Measurements from ENCODE around the gene PIP4K2C. TPM values are rescaled to one million over a fixed set of nuclear protein-coding genes. Genes with fewer than 3 reads are reported as not detected.
A peak's percentile ranks its signal among the peaks of the same experiment; 100 is the strongest.

The PIP4K2C gene
- total and polyA plus RNA-seq, 2 of the 4 experiments (the other 2 are of a cell fraction): 12.5 to 23.1 TPM

DNA sequence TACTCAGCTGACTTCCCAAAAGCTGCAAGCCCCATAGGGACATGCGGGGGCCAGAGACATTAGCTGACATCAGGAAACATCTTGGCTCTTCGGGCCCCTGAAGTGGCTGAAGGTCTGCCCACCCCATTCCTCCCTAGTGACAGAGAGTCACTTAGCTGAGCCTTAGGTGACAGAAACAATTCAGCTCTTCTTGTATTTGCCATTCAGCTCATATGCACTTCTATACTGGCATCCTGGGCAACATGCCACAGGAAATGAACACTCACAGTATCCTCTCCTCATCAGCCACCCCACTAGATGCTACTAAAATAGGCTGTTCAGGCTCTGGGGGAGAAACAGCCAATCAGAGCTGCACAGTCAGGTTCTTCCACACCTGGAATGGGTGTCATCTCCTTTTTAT lies 47.4 kb upstream of the PIP4K2C start:
- 100% methylated on average over 2 of the region's 2 CpGs; no CpG with 5 or more reads in 1 of the 2 experiments for WGBS, 2 experiments (ENCODE audit: extremely low coverage in 2 of 2, insufficient read length in 1 of 2)
- in situ Hi-C loops (cut with MboI; ENCODE audit: low sequenced_read_pairs) (no loop called here), intact Hi-C loops (cut with micrococcal nuclease) (no loop called here), dilution Hi-C loops (cut with HindIII; ENCODE audit: low sequenced_read_pairs, unreplicated experiment) (no loop called here)
- POLR2A ChIA-PET (ENCODE audit: unreplicated experiment): no interaction called here
- H3K18ac ChIP-seq (ENCODE audit: low read depth, low read length): no peak overlapping the region
- BruUV-seq (replicated peaks): no TSS peak
- no peak overlapping the region for H3K14ac ChIP-seq (replicated peaks; ENCODE audit: low read depth, low read length)
- H3K36me3 ChIP-seq (ENCODE audit: control insufficient read depth, insufficient read depth, low read length): peaks cover 24% of the 10 kb centered on the region
- H4K91ac ChIP-seq (ENCODE audit: insufficient read depth, low read depth, low read length): no peak overlapping the region
- ATAC-seq (ENCODE audit: low read depth) (no peak), DNase-seq (peak; percentile 18)
- H4K20me1 ChIP-seq (ENCODE audit: insufficient read depth, low read length): peaks cover 42% of the 10 kb centered on the region
- H3K4me3 ChIP-seq (ENCODE audit: insufficient read depth, low read depth, low read length): no peak overlapping the region
- no peak overlapping the region for H4K5ac ChIP-seq (ENCODE audit: low read depth, low read length)
- no peaks in the 10 kb centered on the region for H3K9me3 ChIP-seq (ENCODE audit: control insufficient read depth, insufficient read depth, low read length)
- no peak for TF ChIP-seq RAD21 (IDR thresholded peaks at IDR 0.05; ENCODE audit: low read length)
- no peak for TF ChIP-seq CHD1 (IDR thresholded peaks at IDR 0.05; ENCODE audit: low read depth, low read length)
- TF ChIP-seq POLR2A (IDR thresholded peaks at IDR 0.05; ENCODE audit: low read depth, low read length): no peak
- TF ChIP-seq, protein P1, sequence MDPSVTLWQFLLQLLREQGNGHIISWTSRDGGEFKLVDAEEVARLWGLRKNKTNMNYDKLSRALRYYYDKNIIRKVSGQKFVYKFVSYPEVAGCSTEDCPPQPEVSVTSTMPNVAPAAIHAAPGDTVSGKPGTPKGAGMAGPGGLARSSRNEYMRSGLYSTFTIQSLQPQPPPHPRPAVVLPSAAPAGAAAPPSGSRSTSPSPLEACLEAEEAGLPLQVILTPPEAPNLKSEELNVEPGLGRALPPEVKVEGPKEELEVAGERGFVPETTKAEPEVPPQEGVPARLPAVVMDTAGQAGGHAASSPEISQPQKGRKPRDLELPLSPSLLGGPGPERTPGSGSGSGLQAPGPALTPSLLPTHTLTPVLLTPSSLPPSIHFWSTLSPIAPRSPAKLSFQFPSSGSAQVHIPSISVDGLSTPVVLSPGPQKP (IDR thresholded peaks at IDR 0.05; ENCODE audit: borderline replicate concordance, low read depth, low read length): no peak
- no peak for TF ChIP-seq MAZ (IDR thresholded peaks at IDR 0.05; ENCODE audit: borderline replicate concordance, low read depth, low read length)
- TF ChIP-seq MAFK (IDR thresholded peaks at IDR 0.05; ENCODE audit: low read depth, low read length): no peak
- no peak for TF ChIP-seq RCOR1 (IDR thresholded peaks at IDR 0.05; ENCODE audit: insufficient replicate concordance, low read length)
- TF ChIP-seq MXI1 (IDR thresholded peaks at IDR 0.05; ENCODE audit: borderline replicate concordance, low read depth, low read length): no peak
- TF ChIP-seq CEBPB (IDR thresholded peaks at IDR 0.05; ENCODE audit: low read depth, low read length): no peak
- no peak for TF ChIP-seq FOS (IDR thresholded peaks at IDR 0.05; ENCODE audit: low read depth, low read length)
- no peak for TF ChIP-seq NFE2L2 (IDR thresholded peaks at IDR 0.05; ENCODE audit: low read depth, low read length)
- TF ChIP-seq RFX5 (IDR thresholded peaks at IDR 0.05; ENCODE audit: low read depth, low read length): no peak
- TF ChIP-seq SMC3 (IDR thresholded peaks at IDR 0.05; ENCODE audit: low read depth, low read length): no peak
- H2BK120ac ChIP-seq (ENCODE audit: low read depth, low read length): no peak overlapping the region
- H2BK20ac ChIP-seq (ENCODE audit: low read depth, low read length): no peak overlapping the region
- peaks cover 33 to 64% of the 10 kb centered on the region in 2 experiments for H3K79me1 ChIP-seq (ENCODE audit: low read depth in 1 of 2, low read length in 2 of 2)
- H3K9ac ChIP-seq (ENCODE audit: low read depth, low read length): no peak overlapping the region
- CTCF ChIA-PET: no interaction called here
- peaks cover 13% of the 10 kb centered on the region for H3K4me1 ChIP-seq (ENCODE audit: control insufficient read depth, insufficient read depth, low read length)
- no peak overlapping the region for H4K8ac ChIP-seq (ENCODE audit: low read depth in 2 of 2, low read length in 2 of 2)
- H2AFZ ChIP-seq (replicated peaks; ENCODE audit: low read length, poor library complexity): no peak overlapping the region
- no peak overlapping the region for H2AK5ac ChIP-seq (ENCODE audit: low read depth, low read length)
- H3K23ac ChIP-seq (ENCODE audit: low read depth, low read length): no peak overlapping the region
- no peak overlapping the region for H3K27ac ChIP-seq (ENCODE audit: insufficient read depth, low read length)
- H3K4ac ChIP-seq (ENCODE audit: low read depth, low read length): no peak overlapping the region
- H2BK15ac ChIP-seq (ENCODE audit: low read depth, low read length): no peak overlapping the region
- H2AK9ac ChIP-seq (replicated peaks; ENCODE audit: low read depth, low read length, poor library complexity): no peak overlapping the region
- peaks cover 4% of the 10 kb centered on the region for H3K27me3 ChIP-seq (ENCODE audit: control insufficient read depth, insufficient read depth, low read length)
- no peak overlapping the region for H2BK5ac ChIP-seq (ENCODE audit: low read depth, low read length, poor library complexity, severe bottlenecking)
- H3K4me2 ChIP-seq (ENCODE audit: low read depth, low read length): no peak overlapping the region
- H3K9me1 ChIP-seq (ENCODE audit: insufficient read depth, low read length): peaks cover 23% of the 10 kb centered on the region
- no peak overlapping the region for H3K56ac ChIP-seq (ENCODE audit: extremely low read depth, insufficient read depth, low read length)

Data from IMR-90 (cell line).